ENCODE measurements around the gene PDGFB. TPM values are rescaled to one million over a fixed set of nuclear protein-coding genes. Genes with fewer than 3 reads are reported as not detected.

The PDGFB gene
- total RNA-seq, 1 experiment from 2014 or later: 13.1 TPM

DNA sequence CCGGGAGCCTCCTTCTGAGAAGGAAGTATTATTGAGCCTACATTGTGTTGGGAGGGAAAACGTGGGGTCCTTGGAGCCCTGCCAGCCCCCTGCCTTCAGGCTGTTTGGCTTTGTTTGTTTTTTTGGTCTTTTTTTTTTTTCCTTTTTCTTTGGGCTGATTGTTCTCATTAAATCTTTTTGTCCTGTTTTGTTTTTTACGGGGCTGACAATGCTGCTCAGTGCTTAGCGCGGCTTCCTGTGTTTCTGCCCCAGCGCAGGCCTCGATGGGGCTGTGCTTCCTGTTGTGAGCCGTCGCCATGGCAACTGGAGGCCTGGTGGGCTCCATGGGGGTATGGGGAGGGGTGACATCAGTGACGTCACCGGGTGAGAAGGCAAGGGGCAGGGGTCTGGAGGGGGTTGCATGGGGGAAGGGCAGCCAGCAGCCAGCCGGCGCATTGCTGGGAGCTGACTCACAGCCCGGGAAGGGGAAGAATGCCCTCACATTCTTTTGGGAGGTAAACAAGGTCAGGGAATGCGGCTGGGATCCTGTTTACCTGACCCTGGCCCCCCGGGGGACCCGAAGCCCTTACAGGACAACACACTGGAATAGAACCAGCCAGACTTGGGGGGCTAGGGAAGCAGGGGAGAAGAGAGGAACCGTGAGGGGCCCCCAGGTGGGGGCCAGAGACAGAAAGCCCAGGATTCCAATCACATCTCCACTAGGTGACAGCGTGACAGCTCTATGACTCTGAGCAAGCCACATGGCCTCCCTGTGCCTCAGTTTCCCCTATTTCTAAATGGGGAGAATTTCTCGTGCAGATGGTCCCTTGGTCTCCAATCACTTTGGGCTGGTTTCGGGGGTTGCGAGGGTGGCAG, 70.1 kb downstream of the PDGFB start:
- peak overlapping the region; percentile 87 for H2AFZ ChIP-seq (ENCODE audit: low read depth, low read length, poor library complexity, severe bottlenecking)
- H3K9me3 ChIP-seq (ENCODE audit: control insufficient read depth in 1 of 2, insufficient read depth in 1 of 2, low read depth in 1 of 2, low read length in 2 of 2): no peaks in the 10 kb centered on the region
- H4K20me1 ChIP-seq (ENCODE audit: insufficient read depth): no peaks in the 10 kb centered on the region
- H3K79me2 ChIP-seq (ENCODE audit: insufficient read depth, low read length): no peaks in the 10 kb centered on the region
- no peaks in the 10 kb centered on the region for H3K36me3 ChIP-seq (ENCODE audit: control insufficient read depth in 1 of 2, insufficient read depth in 2 of 2, low read length in 2 of 2)
- H3K27ac ChIP-seq (ENCODE audit: low read depth, low read length): peak overlapping the region; percentile 57
- no TSS peak for BruUV-seq (replicated peaks)
- peaks cover 38 to 76% of the 10 kb centered on the region in 2 experiments for H3K4me1 ChIP-seq (ENCODE audit: control insufficient read depth in 1 of 2, insufficient read depth in 2 of 2, low read length in 2 of 2)
- ATAC-seq (peak; percentile 44), DNase-seq (ENCODE audit: low read depth, low spot score) (peak; percentile 23)
- H3K27me3 ChIP-seq (ENCODE audit: insufficient read depth, low read length): no peaks in the 10 kb centered on the region
- peak overlapping the region in 1 of 2 experiments; percentile 43; a peak in 2 of 4 replicates for H3K4me3 ChIP-seq (replicated peaks in 1 of 2; ENCODE audit: low read depth in 1 of 2, low read length in 2 of 2)
- ChIA-PET CTCF (interaction anchor here (1.0 kb wide), 1 partner anchor 137 kb away, joined by 5 read pairs; no protein-coding TSS in a partner anchor), RAD21 (ENCODE audit: low non-redundant PET in 1 of 2, low total read pairs in 2 of 2, uncharacterized antibody in 2 of 2, unreplicated experiment in 2 of 2) (no interaction called here), POLR2A (interaction anchor here (1.0 to 1.7 kb wide), 4 partner anchors 70 to 145 kb away, joined by 3 to 5 read pairs (median 4); partner anchors contain the start of genes PDGFB and RPL3)
- H3K4me2 ChIP-seq (ENCODE audit: low read length): peak overlapping the region; percentile 82
- peak overlapping the region; percentile 57 for H3K9ac ChIP-seq (ENCODE audit: low read length)
- H3K9me2 ChIP-seq (ENCODE audit: insufficient read depth): no peaks in the 10 kb centered on the region
- intact Hi-C loops (cut with micrococcal nuclease): loop anchor here (5.0 kb wide), 2 partner anchors 33 to 118 kb away; no protein-coding TSS in a partner anchor
- TF ChIP-seq SIN3A (IDR thresholded peaks at IDR 0.05; ENCODE audit: low read depth) (no peak; the same call in 1 of the 2 replicates), ZNF274 (IDR thresholded peaks at IDR 0.05; ENCODE audit: low read depth, low read length) (no peak), POLR2A (IDR thresholded peaks at IDR 0.05; ENCODE audit: borderline replicate concordance, extremely low read depth, insufficient read depth, insufficient read length) (no peak), CEBPB (IDR thresholded peaks at IDR 0.05; ENCODE audit: low read depth) (no peak), ZFX (IDR thresholded peaks at IDR 0.05) (no peak), POLR2AphosphoS5 (IDR thresholded peaks at IDR 0.05; ENCODE audit: low read depth, low read length) (no peak), RAD21 (IDR thresholded peaks at IDR 0.05; ENCODE audit: low read depth) (no peak; the same call in 1 of the 2 replicates), FOSL1 (IDR thresholded peaks at IDR 0.05; ENCODE audit: low read depth) (peak; percentile 85), CBX3 (IDR thresholded peaks at IDR 0.05; ENCODE audit: low read depth) (peak; percentile 55; the same call in 1 of the 2 replicates), SRF (IDR thresholded peaks at IDR 0.05; ENCODE audit: low read depth) (no peak), JUND (IDR thresholded peaks at IDR 0.05) (no peak; the same call in 1 of the 2 replicates), ELF1 (IDR thresholded peaks at IDR 0.05; ENCODE audit: borderline replicate concordance, low read depth) (no peak), EZH2 (IDR thresholded peaks at IDR 0.05) (no peak), YY1 (IDR thresholded peaks at IDR 0.05; ENCODE audit: extremely low read depth, insufficient replicate concordance, low read depth, low read length) (no peak), SP1 (IDR thresholded peaks at IDR 0.05; ENCODE audit: low read depth) (peak; percentile 62), TCF7L2 (IDR thresholded peaks at IDR 0.05; ENCODE audit: borderline replicate concordance, extremely low read depth, insufficient read depth, insufficient read length) (no peak), EGR1 (IDR thresholded peaks at IDR 0.05; ENCODE audit: low read depth) (no peak), EZH2phosphoT487 (IDR thresholded peaks at IDR 0.05; ENCODE audit: borderline replicate concordance) (no peak)
- TF ChIP-seq, protein P1, sequence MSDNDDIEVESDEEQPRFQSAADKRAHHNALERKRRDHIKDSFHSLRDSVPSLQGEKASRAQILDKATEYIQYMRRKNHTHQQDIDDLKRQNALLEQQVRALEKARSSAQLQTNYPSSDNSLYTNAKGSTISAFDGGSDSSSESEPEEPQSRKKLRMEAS (IDR thresholded peaks at IDR 0.05): peak; percentile 50; the same call in 1 of the 2 replicates
- TF ChIP-seq, protein P2, sequence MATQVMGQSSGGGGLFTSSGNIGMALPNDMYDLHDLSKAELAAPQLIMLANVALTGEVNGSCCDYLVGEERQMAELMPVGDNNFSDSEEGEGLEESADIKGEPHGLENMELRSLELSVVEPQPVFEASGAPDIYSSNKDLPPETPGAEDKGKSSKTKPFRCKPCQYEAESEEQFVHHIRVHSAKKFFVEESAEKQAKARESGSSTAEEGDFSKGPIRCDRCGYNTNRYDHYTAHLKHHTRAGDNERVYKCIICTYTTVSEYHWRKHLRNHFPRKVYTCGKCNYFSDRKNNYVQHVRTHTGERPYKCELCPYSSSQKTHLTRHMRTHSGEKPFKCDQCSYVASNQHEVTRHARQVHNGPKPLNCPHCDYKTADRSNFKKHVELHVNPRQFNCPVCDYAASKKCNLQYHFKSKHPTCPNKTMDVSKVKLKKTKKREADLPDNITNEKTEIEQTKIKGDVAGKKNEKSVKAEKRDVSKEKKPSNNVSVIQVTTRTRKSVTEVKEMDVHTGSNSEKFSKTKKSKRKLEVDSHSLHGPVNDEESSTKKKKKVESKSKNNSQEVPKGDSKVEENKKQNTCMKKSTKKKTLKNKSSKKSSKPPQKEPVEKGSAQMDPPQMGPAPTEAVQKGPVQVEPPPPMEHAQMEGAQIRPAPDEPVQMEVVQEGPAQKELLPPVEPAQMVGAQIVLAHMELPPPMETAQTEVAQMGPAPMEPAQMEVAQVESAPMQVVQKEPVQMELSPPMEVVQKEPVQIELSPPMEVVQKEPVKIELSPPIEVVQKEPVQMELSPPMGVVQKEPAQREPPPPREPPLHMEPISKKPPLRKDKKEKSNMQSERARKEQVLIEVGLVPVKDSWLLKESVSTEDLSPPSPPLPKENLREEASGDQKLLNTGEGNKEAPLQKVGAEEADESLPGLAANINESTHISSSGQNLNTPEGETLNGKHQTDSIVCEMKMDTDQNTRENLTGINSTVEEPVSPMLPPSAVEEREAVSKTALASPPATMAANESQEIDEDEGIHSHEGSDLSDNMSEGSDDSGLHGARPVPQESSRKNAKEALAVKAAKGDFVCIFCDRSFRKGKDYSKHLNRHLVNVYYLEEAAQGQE (IDR thresholded peaks at IDR 0.05; ENCODE audit: low read depth): no peak
- TF ChIP-seq, protein P3, sequence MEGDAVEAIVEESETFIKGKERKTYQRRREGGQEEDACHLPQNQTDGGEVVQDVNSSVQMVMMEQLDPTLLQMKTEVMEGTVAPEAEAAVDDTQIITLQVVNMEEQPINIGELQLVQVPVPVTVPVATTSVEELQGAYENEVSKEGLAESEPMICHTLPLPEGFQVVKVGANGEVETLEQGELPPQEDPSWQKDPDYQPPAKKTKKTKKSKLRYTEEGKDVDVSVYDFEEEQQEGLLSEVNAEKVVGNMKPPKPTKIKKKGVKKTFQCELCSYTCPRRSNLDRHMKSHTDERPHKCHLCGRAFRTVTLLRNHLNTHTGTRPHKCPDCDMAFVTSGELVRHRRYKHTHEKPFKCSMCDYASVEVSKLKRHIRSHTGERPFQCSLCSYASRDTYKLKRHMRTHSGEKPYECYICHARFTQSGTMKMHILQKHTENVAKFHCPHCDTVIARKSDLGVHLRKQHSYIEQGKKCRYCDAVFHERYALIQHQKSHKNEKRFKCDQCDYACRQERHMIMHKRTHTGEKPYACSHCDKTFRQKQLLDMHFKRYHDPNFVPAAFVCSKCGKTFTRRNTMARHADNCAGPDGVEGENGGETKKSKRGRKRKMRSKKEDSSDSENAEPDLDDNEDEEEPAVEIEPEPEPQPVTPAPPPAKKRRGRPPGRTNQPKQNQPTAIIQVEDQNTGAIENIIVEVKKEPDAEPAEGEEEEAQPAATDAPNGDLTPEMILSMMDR (IDR thresholded peaks at IDR 0.05 in 2 of 3, conservative IDR thresholded peaks at IDR 0.05 in 1 of 3; ENCODE audit: borderline replicate concordance in 1 of 3, insufficient read depth in 1 of 3, low read depth in 2 of 3, low read length in 2 of 3): 0 out of 6 replicates have a peak, but pooled peaks of 1 of the 3 experiments have one; percentile 8
- TF ChIP-seq, protein P4, sequence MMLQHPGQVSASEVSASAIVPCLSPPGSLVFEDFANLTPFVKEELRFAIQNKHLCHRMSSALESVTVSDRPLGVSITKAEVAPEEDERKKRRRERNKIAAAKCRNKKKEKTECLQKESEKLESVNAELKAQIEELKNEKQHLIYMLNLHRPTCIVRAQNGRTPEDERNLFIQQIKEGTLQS (IDR thresholded peaks at IDR 0.05): no peak

Measured in HCT116 (cell line).